HEK293 (cell line): ENCODE results near the gene CBX7.

Experiments used
- CTCF ChIP-seq: fragments of 450-650 bp; formaldehyde crosslinking; IDR thresholded peaks from 2 replicates; pipeline ENCODE4 v1.5.1; 2016; ENCODE audit warnings: missing biosample characterization, missing genetic modification characterization
- ZFP69B ChIP-seq: fragments of 450-650 bp; formaldehyde crosslinking; IDR thresholded peaks from 2 replicates; pipeline ENCODE4 v1.5.1; 2016; ENCODE audit warnings: missing biosample characterization, missing genetic modification characterization

GRCh38 chr22:39153220-39153717 is 789 bp upstream of the CBX7 start:
- TF ChIP-seq ZFP69B (no peak), CTCF (tag by site-specific recombination) (no peak)
